SKM-1 (cell line): ENCODE results near the gene CHURC1.

Experiments
- DNase-seq: peaks from one replicate; lab custom pipeline; 2025; ENCODE audit not compliant: unreplicated experiment; lab: John Stamatoyannopoulos, UW

CHURC1 gene

GRCh38 chr14:64983439-64984310 is 69.4 kb downstream of the CHURC1 start:
- peak; percentile 27 for DNase-seq
